Measurements from ENCODE around the gene KDM4D.
"Not testable (repeated sequence)": the region's sequence is repeated elsewhere in the genome, so short reads cannot be mapped to it uniquely, and the experiment has no call there.

The KDM4D gene

GRCh38 chr11:95003716-95004115 is 30.2 kb downstream of the KDM4D start:
- no peak overlapping the region for H3K9ac ChIP-seq (ENCODE audit: low read length)
- peaks cover 9% of the 10 kb centered on the region for H3K9me3 ChIP-seq (ENCODE audit: control insufficient read depth, low read length)
- no peaks in the 10 kb centered on the region for H3K4me1 ChIP-seq (ENCODE audit: control insufficient read depth, insufficient read depth, low read length)
- no peaks in the 10 kb centered on the region for H3K36me3 ChIP-seq (ENCODE audit: control insufficient read depth, insufficient read depth, low read length, severe bottlenecking)
- no peak overlapping the region for H3K4me3 ChIP-seq (ENCODE audit: low read length)
- no peaks in the 10 kb centered on the region for H3K27me3 ChIP-seq (replicated peaks; ENCODE audit: control insufficient read depth, insufficient read depth, low read length)
- no peak for DNase-seq (ENCODE audit: low read depth)

GRCh38 chr11:95005642-95006041 is 32.1 kb downstream of the KDM4D start:
- no peaks in the 10 kb centered on the region for H3K4me1 ChIP-seq (ENCODE audit: control insufficient read depth, insufficient read depth, low read length)
- no peak overlapping the region for H3K9ac ChIP-seq (ENCODE audit: low read length)
- H3K36me3 ChIP-seq (ENCODE audit: control insufficient read depth, insufficient read depth, low read length, severe bottlenecking) = no peaks in the 10 kb centered on the region
- H3K9me3 ChIP-seq (ENCODE audit: control insufficient read depth, low read length) = peaks cover 10% of the 10 kb centered on the region
- no peak for DNase-seq (ENCODE audit: low read depth)
- H3K4me3 ChIP-seq (ENCODE audit: low read length) = no peak overlapping the region
- no peaks in the 10 kb centered on the region for H3K27me3 ChIP-seq (replicated peaks; ENCODE audit: control insufficient read depth, insufficient read depth, low read length)

- no peak overlapping the region for H3K4me3 ChIP-seq (ENCODE audit: low read length)
- H3K4me1 ChIP-seq (ENCODE audit: control insufficient read depth, insufficient read depth, low read length) = no peaks in the 10 kb centered on the region
- peaks cover 6% of the 10 kb centered on the region for H3K27me3 ChIP-seq (replicated peaks; ENCODE audit: control insufficient read depth, insufficient read depth, low read length)
- no peaks in the 10 kb centered on the region for H3K36me3 ChIP-seq (ENCODE audit: control insufficient read depth, insufficient read depth, low read length, severe bottlenecking)
- H3K9me3 ChIP-seq (ENCODE audit: control insufficient read depth, low read length) = peaks cover 10% of the 10 kb centered on the region
- DNase-seq (ENCODE audit: low read depth) = no peak
- H3K9ac ChIP-seq (ENCODE audit: low read length) = no peak overlapping the region
Measured at GRCh38 chr11:95011376-95011775, 37.9 kb downstream of the KDM4D start.

- Histone ChIP-seq H3K4me3 (ENCODE audit: low read length) (no peak overlapping the region), H3K27me3 (replicated peaks; ENCODE audit: control insufficient read depth, insufficient read depth, low read length) (peaks cover 6% of the 10 kb centered on the region), H3K9ac (ENCODE audit: low read length) (no peak overlapping the region), H3K9me3 (ENCODE audit: control insufficient read depth, low read length) (no peaks in the 10 kb centered on the region), H3K36me3 (ENCODE audit: control insufficient read depth, insufficient read depth, low read length, severe bottlenecking) (no peaks in the 10 kb centered on the region), H3K4me1 (ENCODE audit: control insufficient read depth, insufficient read depth, low read length) (no peaks in the 10 kb centered on the region)
- no peak for DNase-seq (ENCODE audit: low read depth)
Measured at GRCh38 chr11:95014184-95014821, 40.8 kb downstream of the KDM4D start.

- Histone ChIP-seq H3K27me3 (replicated peaks; ENCODE audit: control insufficient read depth, insufficient read depth, low read length) (peaks cover 6% of the 10 kb centered on the region), H3K9ac (ENCODE audit: low read length) (no peak overlapping the region)
Measured at GRCh38 chr11:95016139-95016538, 42.6 kb downstream of the KDM4D start.

GRCh38 chr11:95021468-95021867 is 48.0 kb downstream of the KDM4D start:
- H3K4me3 ChIP-seq (ENCODE audit: low read length); H3K4me1 ChIP-seq (ENCODE audit: control insufficient read depth, insufficient read depth, low read length); DNase-seq (ENCODE audit: low read depth); H3K9me3 ChIP-seq (ENCODE audit: control insufficient read depth, low read length); H3K36me3 ChIP-seq (ENCODE audit: control insufficient read depth, insufficient read depth, low read length, severe bottlenecking); H3K9ac ChIP-seq (ENCODE audit: low read length); H3K27me3 ChIP-seq (replicated peaks; ENCODE audit: control insufficient read depth, insufficient read depth, low read length): not testable (repeated sequence)

More at GRCh38 chr11:95016139-95016538, 42.6 kb downstream of the KDM4D start:
- no peaks in the 10 kb centered on the region for H3K9me3 ChIP-seq (ENCODE audit: control insufficient read depth, low read length)
- no peak overlapping the region for H3K4me3 ChIP-seq (ENCODE audit: low read length)
- DNase-seq (ENCODE audit: low read depth) = peak; percentile 1
- no peaks in the 10 kb centered on the region for H3K36me3 ChIP-seq (ENCODE audit: control insufficient read depth, insufficient read depth, low read length, severe bottlenecking)
- H3K4me1 ChIP-seq (ENCODE audit: control insufficient read depth, insufficient read depth, low read length) = no peaks in the 10 kb centered on the region

- Histone ChIP-seq H3K4me3 (ENCODE audit: low read length) (no peak within 1 kb of the TSS), H3K9me3 (ENCODE audit: control insufficient read depth, low read length) (no peaks in the 10 kb centered on the region), H3K9ac (ENCODE audit: low read length) (no peak within 1 kb of the TSS), H3K4me1 (ENCODE audit: control insufficient read depth, insufficient read depth, low read length) (no peaks in the 10 kb centered on the region), H3K36me3 (ENCODE audit: control insufficient read depth, insufficient read depth, low read length, severe bottlenecking) (no peaks in the 10 kb centered on the region), H3K27me3 (replicated peaks; ENCODE audit: control insufficient read depth, insufficient read depth, low read length) (no peaks in the 10 kb centered on the region)
- DNase-seq (ENCODE audit: low read depth) = no peak
Measured at GRCh38 chr11:95024958-95025357, 51.4 kb downstream of the KDM4D start, which contains the start of gene KDM4E. Gene KDM4E (plus strand): TSS chr11:95025258. CDS start chr11:95025558, 300 bp downstream.

GRCh38 chr11:95025594-95025993 is 52.1 kb downstream of the KDM4D start:
- H3K27me3 ChIP-seq (replicated peaks; ENCODE audit: control insufficient read depth, insufficient read depth, low read length); H3K4me1 ChIP-seq (ENCODE audit: control insufficient read depth, insufficient read depth, low read length); H3K9me3 ChIP-seq (ENCODE audit: control insufficient read depth, low read length); H3K36me3 ChIP-seq (ENCODE audit: control insufficient read depth, insufficient read depth, low read length, severe bottlenecking); H3K4me3 ChIP-seq (ENCODE audit: low read length); H3K9ac ChIP-seq (ENCODE audit: low read length); DNase-seq (ENCODE audit: low read depth): not testable (repeated sequence)

- H3K9ac ChIP-seq (ENCODE audit: low read length) = no peak overlapping the region
- no peak overlapping the region for H3K4me3 ChIP-seq (ENCODE audit: low read length)
- H3K9me3 ChIP-seq (ENCODE audit: control insufficient read depth, low read length) = no peaks in the 10 kb centered on the region
- H3K4me1 ChIP-seq (ENCODE audit: control insufficient read depth, insufficient read depth, low read length) = no peaks in the 10 kb centered on the region
- no peaks in the 10 kb centered on the region for H3K27me3 ChIP-seq (replicated peaks; ENCODE audit: control insufficient read depth, insufficient read depth, low read length)
- DNase-seq (ENCODE audit: low read depth) = no peak
- no peaks in the 10 kb centered on the region for H3K36me3 ChIP-seq (ENCODE audit: control insufficient read depth, insufficient read depth, low read length, severe bottlenecking)
Measured at GRCh38 chr11:95028357-95028756, 54.8 kb downstream of the KDM4D start.

GRCh38 chr11:95033051-95033450 is 59.5 kb downstream of the KDM4D start:
- H3K4me3 ChIP-seq (ENCODE audit: low read length) = no peak overlapping the region
- H3K36me3 ChIP-seq (ENCODE audit: control insufficient read depth, insufficient read depth, low read length, severe bottlenecking) = no peaks in the 10 kb centered on the region
- DNase-seq (ENCODE audit: low read depth) = no peak
- no peaks in the 10 kb centered on the region for H3K9me3 ChIP-seq (ENCODE audit: control insufficient read depth, low read length)
- no peak overlapping the region for H3K9ac ChIP-seq (ENCODE audit: low read length)
- H3K4me1 ChIP-seq (ENCODE audit: control insufficient read depth, insufficient read depth, low read length) = no peaks in the 10 kb centered on the region
- H3K27me3 ChIP-seq (replicated peaks; ENCODE audit: control insufficient read depth, insufficient read depth, low read length) = no peaks in the 10 kb centered on the region

GRCh38 chr11:95035316-95035715 is 61.8 kb downstream of the KDM4D start:
- Histone ChIP-seq H3K27me3 (replicated peaks; ENCODE audit: control insufficient read depth, insufficient read depth, low read length) (peaks cover under 1% of the 10 kb centered on the region), H3K9me3 (ENCODE audit: control insufficient read depth, low read length) (no peaks in the 10 kb centered on the region), H3K4me1 (ENCODE audit: control insufficient read depth, insufficient read depth, low read length) (no peaks in the 10 kb centered on the region), H3K9ac (ENCODE audit: low read length) (no peak overlapping the region), H3K36me3 (ENCODE audit: control insufficient read depth, insufficient read depth, low read length, severe bottlenecking) (no peaks in the 10 kb centered on the region), H3K4me3 (ENCODE audit: low read length) (no peak overlapping the region)
- DNase-seq (ENCODE audit: low read depth) = no peak
